ENCODE measurements around the gene USP32.
"Not testable (repeated sequence)": the region's sequence is repeated elsewhere in the genome, so short reads cannot be mapped to it uniquely, and the experiment has no call there.

USP32 gene

GRCh38 chr17:60426596-60426995 is 34.7 kb upstream of the USP32 start:
- TF ChIP-seq YY1 (IDR thresholded peaks at IDR 0.05; ENCODE audit: insufficient read depth, insufficient read length) (no peak), ZNF274 (IDR thresholded peaks at IDR 0.05; ENCODE audit: low read depth, low read length) (no peak), SUZ12 (IDR thresholded peaks at IDR 0.05; ENCODE audit: extremely low read depth, insufficient read depth, insufficient read length) (no peak)
- H3K27me3 ChIP-seq (ENCODE audit: insufficient read depth, insufficient read length): peaks cover 17% of the 10 kb centered on the region
- no peak overlapping the region for H3K4me3 ChIP-seq (ENCODE audit: insufficient read length, low read depth)
- no peaks in the 10 kb centered on the region for H3K36me3 ChIP-seq (ENCODE audit: insufficient read depth, insufficient read length, low read length)
- no peaks in the 10 kb centered on the region for H3K4me1 ChIP-seq (ENCODE audit: insufficient read depth, insufficient read length)
- peaks cover under 1% of the 10 kb centered on the region; the same call in 1 of the 2 replicates for H3K9me3 ChIP-seq (ENCODE audit: insufficient read depth, low read length)
- H3K9ac ChIP-seq (ENCODE audit: insufficient read length, low read depth): no peak overlapping the region
- DNase-seq (ENCODE audit: low read depth, low spot score): no peak

GRCh38 chr17:60425626-60426025 is 33.7 kb upstream of the USP32 start:
- Histone ChIP-seq H3K4me1 (ENCODE audit: insufficient read depth, insufficient read length) (no peaks in the 10 kb centered on the region), H3K9ac (ENCODE audit: insufficient read length, low read depth) (no peak overlapping the region), H3K4me3 (ENCODE audit: insufficient read length, low read depth) (no peak overlapping the region), H3K9me3 (ENCODE audit: insufficient read depth, low read length) (no peaks in the 10 kb centered on the region), H3K27me3 (ENCODE audit: insufficient read depth, insufficient read length) (peaks cover 17% of the 10 kb centered on the region), H3K36me3 (ENCODE audit: insufficient read depth, insufficient read length, low read length) (no peaks in the 10 kb centered on the region)
- TF ChIP-seq SUZ12 (IDR thresholded peaks at IDR 0.05; ENCODE audit: extremely low read depth, insufficient read depth, insufficient read length) (no peak), ZNF274 (IDR thresholded peaks at IDR 0.05; ENCODE audit: low read depth, low read length) (no peak), YY1 (IDR thresholded peaks at IDR 0.05; ENCODE audit: insufficient read depth, insufficient read length) (no peak)
- DNase-seq (ENCODE audit: low read depth, low spot score): no peak

- TF ChIP-seq SUZ12 (IDR thresholded peaks at IDR 0.05; ENCODE audit: extremely low read depth, insufficient read depth, insufficient read length) (no peak), ZNF274 (IDR thresholded peaks at IDR 0.05; ENCODE audit: low read depth, low read length) (no peak), YY1 (IDR thresholded peaks at IDR 0.05; ENCODE audit: insufficient read depth, insufficient read length) (no peak)
- no peaks in the 10 kb centered on the region for H3K4me1 ChIP-seq (ENCODE audit: insufficient read depth, insufficient read length)
- peaks cover 14% of the 10 kb centered on the region for H3K27me3 ChIP-seq (ENCODE audit: insufficient read depth, insufficient read length)
- H3K4me3 ChIP-seq (ENCODE audit: insufficient read length, low read depth): no peak overlapping the region
- no peaks in the 10 kb centered on the region for H3K9me3 ChIP-seq (ENCODE audit: insufficient read depth, low read length)
- no peaks in the 10 kb centered on the region for H3K36me3 ChIP-seq (ENCODE audit: insufficient read depth, insufficient read length, low read length)
- DNase-seq (ENCODE audit: low read depth, low spot score): no peak
- H3K9ac ChIP-seq (ENCODE audit: insufficient read length, low read depth): no peak overlapping the region
These were observed 31.9 kb upstream of the USP32 start for GRCh38 chr17:60423865-60424264.

GRCh38 chr17:60422162-60422665 is 30.3 kb upstream of the USP32 start, which contains the start of gene CHCT1:
CHCT1 (plus strand) TSS chr17:60422489; CDS start chr17:60422593, 104 bp downstream.
- no peaks in the 10 kb centered on the region for H3K4me1 ChIP-seq (ENCODE audit: insufficient read depth, insufficient read length)
- peak within 1 kb of the TSS; percentile 53 for H3K4me3 ChIP-seq (ENCODE audit: insufficient read length, low read depth)
- peaks cover 14% of the 10 kb centered on the region for H3K27me3 ChIP-seq (ENCODE audit: insufficient read depth, insufficient read length)
- no peaks in the 10 kb centered on the region for H3K9me3 ChIP-seq (ENCODE audit: insufficient read depth, low read length)
- H3K36me3 ChIP-seq (ENCODE audit: insufficient read depth, insufficient read length, low read length): no peaks in the 10 kb centered on the region
- peak within 1 kb of the TSS; percentile 88 for H3K9ac ChIP-seq (ENCODE audit: insufficient read length, low read depth)
- TF ChIP-seq ZNF274 (IDR thresholded peaks at IDR 0.05; ENCODE audit: low read depth, low read length) (no peak), YY1 (IDR thresholded peaks at IDR 0.05; ENCODE audit: insufficient read depth, insufficient read length) (no peak), SUZ12 (IDR thresholded peaks at IDR 0.05; ENCODE audit: extremely low read depth, insufficient read depth, insufficient read length) (no peak)
- DNase-seq (ENCODE audit: low read depth, low spot score): no peak

- Histone ChIP-seq H3K36me3 (ENCODE audit: insufficient read depth, insufficient read length, low read length) (no peaks in the 10 kb centered on the region), H3K9me3 (ENCODE audit: insufficient read depth, low read length) (no peaks in the 10 kb centered on the region), H3K4me1 (ENCODE audit: insufficient read depth, insufficient read length) (no peaks in the 10 kb centered on the region), H3K9ac (ENCODE audit: insufficient read length, low read depth) (peak overlapping the region; percentile 88), H3K27me3 (ENCODE audit: insufficient read depth, insufficient read length) (peaks cover 14% of the 10 kb centered on the region), H3K4me3 (ENCODE audit: insufficient read length, low read depth) (peak overlapping the region; percentile 53)
- DNase-seq (ENCODE audit: low read depth, low spot score): peak; percentile 44
- no peak for TF ChIP-seq YY1 (IDR thresholded peaks at IDR 0.05; ENCODE audit: insufficient read depth, insufficient read length)
- TF ChIP-seq ZNF274 (IDR thresholded peaks at IDR 0.05; ENCODE audit: low read depth, low read length): no peak
- TF ChIP-seq SUZ12 (IDR thresholded peaks at IDR 0.05; ENCODE audit: extremely low read depth, insufficient read depth, insufficient read length): no peak
These were observed 29.6 kb upstream of the USP32 start for GRCh38 chr17:60421273-60422161.

GRCh38 chr17:60419875-60420274 is 27.9 kb upstream of the USP32 start:
- not testable (repeated sequence) for H3K9me3 ChIP-seq (ENCODE audit: insufficient read depth, low read length); H3K4me3 ChIP-seq (ENCODE audit: insufficient read length, low read depth); H3K36me3 ChIP-seq (ENCODE audit: insufficient read depth, insufficient read length, low read length); H3K4me1 ChIP-seq (ENCODE audit: insufficient read depth, insufficient read length); DNase-seq (ENCODE audit: low read depth, low spot score); H3K9ac ChIP-seq (ENCODE audit: insufficient read length, low read depth)
- peaks cover 14% of the 10 kb centered on the region for H3K27me3 ChIP-seq (ENCODE audit: insufficient read depth, insufficient read length)

- H3K4me3 ChIP-seq (ENCODE audit: insufficient read length, low read depth); DNase-seq (ENCODE audit: low read depth, low spot score); H3K9ac ChIP-seq (ENCODE audit: insufficient read length, low read depth); H3K4me1 ChIP-seq (ENCODE audit: insufficient read depth, insufficient read length); H3K9me3 ChIP-seq (ENCODE audit: insufficient read depth, low read length); H3K36me3 ChIP-seq (ENCODE audit: insufficient read depth, insufficient read length, low read length): not testable (repeated sequence)
- H3K27me3 ChIP-seq (ENCODE audit: insufficient read depth, insufficient read length): peaks cover 14% of the 10 kb centered on the region
These were observed 27.1 kb upstream of the USP32 start for GRCh38 chr17:60419003-60419402.
